ENCODE results near the gene SORCS3.

The SORCS3 gene

GRCh38 chr10:104778371-104778770 is 137.3 kb downstream of the SORCS3 start:
- Histone ChIP-seq H3K4me1 (ENCODE audit: control insufficient read depth, low read length) (no peaks in the 10 kb centered on the region), H3K9me2 (replicated peaks; ENCODE audit: control insufficient read depth, low read length) (no peaks in the 10 kb centered on the region), H3F3A (ENCODE audit: control insufficient read depth, insufficient read depth) (no peaks in the 10 kb centered on the region), H3K27me3 (ENCODE audit: control insufficient read depth, low read length) (no peaks in the 10 kb centered on the region), H3K27ac (ENCODE audit: low read depth, low read length) (no peak overlapping the region), H4K20me1 (ENCODE audit: control insufficient read depth, insufficient read depth, low read depth, low read length) (no peaks in the 10 kb centered on the region), H3K9me3 (ENCODE audit: control insufficient read depth, insufficient read depth, low read length) (no peaks in the 10 kb centered on the region), H3K36me3 (ENCODE audit: control insufficient read depth, low read length) (no peaks in the 10 kb centered on the region), H3K4me3 (ENCODE audit: low read length) (no peak overlapping the region), H3K79me2 (ENCODE audit: control insufficient read depth, low read length) (no peaks in the 10 kb centered on the region), H3K4me2 (ENCODE audit: low read length) (no peak overlapping the region)
- no peak for TF ChIP-seq CTCF (IDR thresholded peaks at IDR 0.05; ENCODE audit: low read depth, low read length, poor library complexity, severe bottlenecking)
- TF ChIP-seq EZH2phosphoT487 (IDR thresholded peaks at IDR 0.05; ENCODE audit: borderline replicate concordance, low read length): no peak

GRCh38 chr10:104779701-104780100 is 138.6 kb downstream of the SORCS3 start:
- no peak for TF ChIP-seq EZH2phosphoT487 (IDR thresholded peaks at IDR 0.05; ENCODE audit: borderline replicate concordance, low read length)
- TF ChIP-seq CTCF (IDR thresholded peaks at IDR 0.05; ENCODE audit: low read depth, low read length, poor library complexity, severe bottlenecking): no peak
- H3K4me3 ChIP-seq (ENCODE audit: low read length): no peak overlapping the region
- H3K9me2 ChIP-seq (replicated peaks; ENCODE audit: control insufficient read depth, low read length): no peaks in the 10 kb centered on the region
- H3F3A ChIP-seq (ENCODE audit: control insufficient read depth, insufficient read depth): no peaks in the 10 kb centered on the region
- H3K27ac ChIP-seq (ENCODE audit: low read depth, low read length): no peak overlapping the region
- no peaks in the 10 kb centered on the region for H3K79me2 ChIP-seq (ENCODE audit: control insufficient read depth, low read length)
- no peaks in the 10 kb centered on the region for H3K27me3 ChIP-seq (ENCODE audit: control insufficient read depth, low read length)
- no peaks in the 10 kb centered on the region for H4K20me1 ChIP-seq (ENCODE audit: control insufficient read depth, insufficient read depth, low read depth, low read length)
- H3K9me3 ChIP-seq (ENCODE audit: control insufficient read depth, insufficient read depth, low read length): no peaks in the 10 kb centered on the region
- no peaks in the 10 kb centered on the region for H3K4me1 ChIP-seq (ENCODE audit: control insufficient read depth, low read length)
- no peak overlapping the region for H3K4me2 ChIP-seq (ENCODE audit: low read length)
- no peaks in the 10 kb centered on the region for H3K36me3 ChIP-seq (ENCODE audit: control insufficient read depth, low read length)

GRCh38 chr10:104780165-104780564 is 139.1 kb downstream of the SORCS3 start:
- no peaks in the 10 kb centered on the region for H3F3A ChIP-seq (ENCODE audit: control insufficient read depth, insufficient read depth)
- H4K20me1 ChIP-seq (ENCODE audit: control insufficient read depth, insufficient read depth, low read depth, low read length): no peaks in the 10 kb centered on the region
- H3K36me3 ChIP-seq (ENCODE audit: control insufficient read depth, low read length): no peaks in the 10 kb centered on the region
- no peak overlapping the region for H3K4me2 ChIP-seq (ENCODE audit: low read length)
- H3K9me2 ChIP-seq (replicated peaks; ENCODE audit: control insufficient read depth, low read length): no peaks in the 10 kb centered on the region
- no peaks in the 10 kb centered on the region for H3K27me3 ChIP-seq (ENCODE audit: control insufficient read depth, low read length)
- no peak overlapping the region for H3K4me3 ChIP-seq (ENCODE audit: low read length)
- H3K79me2 ChIP-seq (ENCODE audit: control insufficient read depth, low read length): no peaks in the 10 kb centered on the region
- H3K27ac ChIP-seq (ENCODE audit: low read depth, low read length): no peak overlapping the region
- no peaks in the 10 kb centered on the region for H3K4me1 ChIP-seq (ENCODE audit: control insufficient read depth, low read length)
- TF ChIP-seq CTCF (IDR thresholded peaks at IDR 0.05; ENCODE audit: low read depth, low read length, poor library complexity, severe bottlenecking) (no peak), EZH2phosphoT487 (IDR thresholded peaks at IDR 0.05; ENCODE audit: borderline replicate concordance, low read length) (no peak)
- H3K9me3 ChIP-seq (ENCODE audit: control insufficient read depth, insufficient read depth, low read length): no peaks in the 10 kb centered on the region
